ENCODE data around the gene CDPF1.

CDPF1 gene

DNA sequence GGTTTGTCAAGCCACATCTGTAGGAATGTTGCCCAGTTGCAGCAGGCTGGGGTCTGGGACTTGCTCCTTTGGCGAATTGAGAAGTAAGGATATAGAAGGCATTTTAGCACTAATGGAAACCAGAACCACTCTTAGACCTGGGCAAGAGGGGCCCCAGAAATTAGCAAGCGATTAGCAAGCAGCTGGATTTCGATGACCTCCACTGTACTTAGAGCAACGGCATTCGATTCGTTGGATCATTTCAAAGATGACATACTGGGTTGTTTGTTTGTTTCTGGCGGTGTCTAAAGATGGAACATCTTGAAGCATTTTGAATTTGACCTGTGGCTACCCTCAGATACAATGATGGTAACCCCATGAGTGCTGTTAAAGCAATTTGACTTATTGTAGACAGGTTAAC, 1.2 kb upstream of the CDPF1 start:
- DNase-seq = no peak

DNA sequence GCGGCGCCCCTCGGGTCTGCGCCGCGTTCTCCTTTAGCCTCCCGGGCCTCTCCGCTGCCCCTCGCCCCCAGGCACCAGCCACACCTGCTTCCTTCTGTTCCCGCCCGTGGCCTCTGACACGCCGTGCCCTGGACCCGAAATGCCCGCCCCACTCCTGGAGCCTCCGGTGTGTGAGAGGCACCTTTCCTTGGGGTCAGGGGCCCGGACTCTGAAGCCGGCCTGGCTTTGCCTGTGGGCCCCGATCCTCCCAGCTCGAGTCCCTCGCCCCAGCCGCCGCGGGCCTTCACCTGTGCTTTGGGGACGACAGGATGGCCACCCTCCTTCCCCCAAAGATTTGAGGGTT, 661 bp upstream of the CDPF1 start:
- no peak for DNase-seq

DNA sequence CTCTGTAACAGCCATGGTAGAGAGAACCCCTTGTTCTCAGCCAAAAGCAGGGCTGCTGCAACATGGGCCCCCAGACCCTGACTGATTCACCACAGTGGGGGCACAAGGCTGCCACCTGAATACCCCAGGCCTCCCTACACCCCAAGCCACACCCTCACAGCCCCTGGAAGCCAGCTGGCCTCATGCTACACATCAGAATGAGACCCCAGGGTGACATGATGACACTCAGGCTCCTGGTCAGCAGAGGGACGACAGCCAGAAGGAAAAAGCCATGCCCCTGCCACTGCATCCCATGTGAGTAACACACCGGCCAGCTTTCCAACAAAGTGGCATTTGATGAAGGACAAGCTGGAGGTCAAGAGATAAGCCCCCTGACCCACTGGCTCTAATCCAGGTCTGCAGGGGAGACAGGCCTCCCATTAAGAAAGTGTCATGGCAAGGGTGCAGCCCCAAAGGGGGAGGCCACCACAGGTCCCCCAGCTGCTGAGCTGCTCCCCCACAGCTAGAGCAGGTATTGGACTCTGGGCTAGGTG, 2.6 kb downstream of the CDPF1 start:
- no peak for DNase-seq

DNA sequence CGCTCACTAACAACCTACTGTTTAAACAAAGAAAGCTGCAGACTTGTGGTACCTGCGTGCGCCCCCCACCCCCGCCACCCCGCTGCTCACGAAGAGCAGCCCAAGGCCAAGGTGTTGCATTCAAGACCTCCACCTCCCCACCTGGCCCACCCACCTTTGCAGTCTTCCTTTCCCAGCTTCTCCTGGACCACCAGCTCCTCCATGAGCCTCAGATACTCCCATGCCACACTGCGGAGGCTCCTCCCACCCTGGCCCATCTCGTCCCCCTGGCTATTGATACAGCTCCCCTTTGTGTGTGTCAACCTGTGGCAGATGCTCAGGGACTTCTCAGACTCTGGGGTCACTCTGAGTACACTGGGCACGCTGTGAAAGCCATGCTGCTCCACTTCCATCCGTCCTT, 3.9 kb downstream of the CDPF1 start:
- DNase-seq = no peak

DNA sequence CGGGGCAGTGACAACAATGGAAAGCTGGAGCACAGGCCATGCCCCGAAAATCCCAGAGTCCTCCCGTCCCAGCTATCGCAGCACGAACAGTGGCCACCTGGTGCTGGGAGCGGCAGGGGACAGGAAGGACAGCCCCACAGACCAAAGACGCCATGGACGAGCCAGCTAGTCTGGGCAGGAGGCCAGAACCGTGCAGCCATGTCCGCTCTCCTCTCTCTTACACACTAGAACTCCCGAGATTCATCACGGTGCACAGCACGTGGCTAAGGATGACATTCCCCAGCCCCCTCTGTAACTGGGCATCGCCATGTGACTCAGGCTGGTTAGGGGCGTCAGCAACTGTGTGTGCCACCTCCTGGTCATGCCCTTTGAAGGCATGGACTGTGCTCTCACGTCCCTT, 4.6 kb downstream of the CDPF1 start:
- no peak for DNase-seq

DNA sequence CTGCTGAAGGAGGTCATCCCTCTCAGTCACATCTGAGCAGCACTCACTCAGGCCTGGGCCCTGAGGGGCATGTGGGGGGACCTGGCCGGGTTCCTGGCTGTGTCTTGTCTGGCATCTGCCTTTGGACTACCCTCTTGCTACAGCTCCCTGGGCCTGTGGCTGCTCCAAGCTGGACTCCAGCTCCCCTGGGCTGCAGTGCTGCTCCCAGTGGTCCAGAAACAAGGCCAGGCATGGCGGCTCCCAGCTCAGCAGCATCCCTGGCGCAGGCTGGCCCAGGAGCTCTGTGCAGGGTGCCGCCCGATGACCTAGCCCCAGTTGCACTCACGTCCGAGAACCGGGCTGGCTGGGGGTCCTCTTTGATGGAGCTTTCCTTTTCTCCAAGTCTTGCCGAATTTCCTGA, 5.3 kb downstream of the CDPF1 start:
- no peak for DNase-seq

DNA sequence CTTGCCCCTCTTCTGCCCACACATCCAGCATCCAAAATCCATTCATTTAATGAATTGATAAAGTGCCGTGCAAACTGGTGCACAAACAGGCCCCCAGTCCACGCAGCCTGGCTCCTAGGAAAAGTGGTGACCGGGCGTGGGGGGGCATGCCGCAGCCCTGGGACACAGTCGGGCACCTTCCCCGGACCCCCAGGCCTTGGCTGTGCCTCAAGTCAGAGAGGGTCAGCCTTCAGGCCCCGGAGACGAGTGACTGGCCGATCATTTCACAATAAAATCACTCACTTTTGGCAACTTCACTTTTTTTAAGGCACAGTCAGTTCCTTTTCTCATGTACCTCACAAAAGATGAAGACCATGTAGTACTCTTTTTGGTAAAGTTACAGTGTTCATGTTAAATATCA, 8.0 kb downstream of the CDPF1 start:
- no peak for DNase-seq

DNA sequence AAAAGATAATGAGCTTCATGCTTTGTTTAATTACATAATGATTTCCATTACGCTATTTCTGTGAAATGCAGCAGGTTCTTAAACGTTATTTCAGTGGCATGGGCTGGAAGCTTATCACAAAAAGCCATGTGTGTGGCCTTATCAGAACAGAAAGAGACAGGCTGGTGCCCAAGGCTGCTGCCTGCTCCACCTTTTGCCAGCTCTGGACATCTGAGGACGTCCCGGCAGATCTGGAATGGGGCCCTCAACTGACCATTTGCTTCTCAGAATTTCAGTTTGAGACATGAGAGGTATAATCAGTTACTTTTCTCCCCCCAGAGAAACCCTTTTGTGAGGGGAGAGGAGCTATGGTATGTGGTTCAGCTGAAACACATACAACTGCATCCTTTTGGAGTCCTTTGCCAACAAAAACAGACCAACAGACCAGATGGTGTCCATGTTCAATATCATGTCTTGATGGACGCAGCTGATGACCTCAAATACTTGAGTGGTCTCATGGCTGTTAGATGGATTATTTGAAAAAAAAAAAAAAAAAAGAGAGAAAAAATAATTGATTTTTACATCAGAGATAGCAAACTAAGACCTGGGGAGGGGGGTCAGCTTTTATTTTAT, 8.6 kb downstream of the CDPF1 start:
- DNase-seq = no peak

DNA sequence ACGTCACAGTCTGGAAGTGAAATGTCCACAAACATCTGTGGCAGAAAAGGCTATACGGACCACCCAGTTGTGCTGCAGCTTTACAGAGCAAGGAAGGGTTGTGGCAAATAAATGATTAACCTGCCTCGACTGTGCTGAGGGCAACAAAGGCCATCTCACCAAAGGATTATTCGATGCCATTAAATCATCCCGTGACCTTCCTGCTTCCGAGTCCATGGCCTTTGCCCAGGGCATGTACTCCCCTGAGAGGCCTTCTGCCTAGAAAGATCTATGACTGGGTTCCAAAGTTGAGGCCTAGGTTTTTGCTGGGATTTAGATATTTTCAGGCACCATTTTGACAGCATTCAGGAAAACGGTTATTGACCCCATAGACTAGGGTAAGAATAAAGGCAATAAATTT, 9.2 kb downstream of the CDPF1 start:
- no peak for DNase-seq

DNA sequence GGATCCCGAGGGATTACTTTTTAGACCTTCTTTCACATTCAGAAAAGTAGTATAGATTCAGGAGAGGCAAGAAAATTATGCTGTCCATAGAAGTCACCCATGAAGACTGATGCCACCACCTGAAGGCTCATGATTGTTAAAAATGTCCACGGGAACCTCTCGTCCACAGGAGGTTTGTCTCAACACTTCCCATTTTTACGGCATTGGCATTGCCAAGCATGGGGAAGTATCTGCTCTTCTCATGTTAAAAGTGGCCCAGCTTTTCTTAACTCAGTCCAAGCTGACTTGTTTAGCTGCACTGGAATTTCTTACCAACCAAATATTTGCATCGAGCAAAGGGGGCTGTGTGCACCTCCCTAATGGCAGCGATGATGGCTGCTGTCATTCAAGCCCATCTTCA, 9.6 kb downstream of the CDPF1 start:
- DNase-seq = no peak

DNA sequence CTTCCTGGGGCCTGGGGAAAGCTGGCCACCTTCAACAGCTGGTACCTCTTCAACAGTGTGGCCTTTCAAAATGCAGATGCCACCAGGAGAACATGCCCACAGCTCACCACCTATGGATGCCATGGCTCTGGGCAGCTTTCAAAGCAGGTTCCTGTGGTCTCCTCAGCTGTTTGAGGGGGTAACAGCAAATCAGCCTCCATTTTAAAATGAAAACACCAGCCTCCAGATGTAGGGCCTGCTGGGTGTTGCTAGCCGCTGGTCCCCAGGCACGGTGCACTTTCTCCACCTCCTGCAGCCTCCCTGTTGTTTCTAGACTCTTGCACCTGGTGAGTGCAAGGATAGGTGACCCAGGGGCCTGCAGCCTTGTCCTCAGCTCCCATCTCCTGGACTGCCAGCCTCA, 10.0 kb downstream of the CDPF1 start:
- DNase-seq = no peak

DNA sequence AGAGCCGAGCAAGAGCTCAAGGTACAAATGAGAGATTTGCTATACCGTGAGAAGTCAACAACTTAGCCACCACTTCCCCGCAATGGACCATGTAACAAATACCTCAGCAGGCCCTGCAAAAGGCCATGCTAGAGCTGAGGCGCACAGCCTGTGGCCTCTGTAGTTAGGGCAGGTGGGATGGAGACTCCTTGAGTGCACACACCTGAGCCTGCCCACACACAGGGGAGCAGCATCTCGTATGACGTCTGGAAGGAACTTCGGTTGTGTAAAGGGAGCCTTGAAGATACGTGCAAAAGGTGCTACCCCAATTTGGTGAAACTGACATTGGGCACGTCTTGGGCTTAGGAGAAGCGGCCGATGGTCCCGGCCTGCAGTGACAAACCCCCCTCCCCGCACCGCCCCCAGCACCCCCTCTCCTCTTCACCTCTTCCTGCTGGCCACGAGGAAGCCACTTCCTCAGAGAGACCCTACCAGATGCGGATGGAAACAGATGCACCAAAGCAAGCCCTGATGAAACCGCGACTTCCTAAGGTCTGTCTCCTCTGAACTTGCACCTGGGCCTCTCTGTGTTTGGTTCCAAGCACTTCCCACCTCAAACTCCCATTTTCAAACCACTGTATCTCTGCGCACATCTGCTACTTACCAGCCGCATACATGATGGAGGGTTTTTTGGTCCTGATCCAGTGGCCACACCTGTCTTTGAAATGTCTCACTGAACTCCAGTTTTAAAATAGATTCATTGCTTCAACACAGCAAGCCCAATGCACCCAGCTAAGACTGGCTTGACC, 10.6 kb downstream of the CDPF1 start:
- no peak for DNase-seq

DNA sequence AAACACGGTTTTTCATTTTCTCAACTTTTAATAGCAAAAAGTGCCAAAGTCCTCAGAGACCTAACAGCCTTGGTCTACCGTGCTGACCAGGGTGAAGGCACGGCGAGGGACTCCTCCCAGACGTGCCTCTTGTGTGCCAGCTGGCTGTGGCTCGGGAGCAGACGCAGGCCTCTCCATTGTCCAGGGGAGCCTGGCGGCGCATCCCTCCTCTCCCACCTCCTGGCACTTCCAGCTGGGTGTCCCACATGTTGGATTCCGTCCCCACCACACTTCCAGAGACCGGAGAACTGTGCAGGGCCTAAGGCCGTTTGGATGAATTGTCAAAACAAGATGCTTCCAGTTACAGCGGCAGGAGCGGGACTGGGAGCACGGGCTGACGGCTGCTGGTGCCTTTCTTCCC, 11.6 kb downstream of the CDPF1 start:
- DNase-seq = no peak

DNA sequence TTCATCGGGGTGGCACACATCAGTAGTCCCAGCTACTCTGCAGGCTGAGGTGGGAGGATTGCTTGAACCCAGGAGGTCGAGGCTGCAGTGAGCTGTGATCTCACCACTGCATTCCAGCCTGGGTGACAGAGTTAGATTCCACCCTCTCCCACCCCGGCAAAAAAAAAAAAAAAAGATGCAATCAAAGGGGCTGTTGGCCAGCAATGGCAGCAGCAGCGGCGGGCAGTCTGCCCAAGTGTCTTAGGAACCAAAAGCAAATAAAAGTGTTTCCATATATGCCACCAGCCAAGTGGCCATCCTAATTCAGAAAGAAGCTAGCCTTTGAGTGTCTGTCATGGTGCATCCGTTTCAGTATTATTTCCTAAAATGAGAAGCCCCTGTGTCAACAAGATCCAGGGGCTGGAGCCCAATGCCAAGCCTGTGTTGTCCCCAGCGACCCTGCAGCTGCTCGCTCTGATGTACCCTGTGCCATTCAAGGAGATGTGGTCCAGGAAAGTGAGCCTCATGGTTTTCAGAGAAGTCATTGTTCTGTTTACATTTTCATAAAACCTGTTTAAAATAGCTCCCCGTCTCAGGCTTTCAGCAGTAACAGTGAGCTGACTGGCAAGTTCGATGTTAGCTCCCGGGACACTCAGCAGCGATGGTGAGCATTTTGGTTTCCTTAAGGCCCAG, 12.5 kb downstream of the CDPF1 start:
- no peak for DNase-seq

DNA sequence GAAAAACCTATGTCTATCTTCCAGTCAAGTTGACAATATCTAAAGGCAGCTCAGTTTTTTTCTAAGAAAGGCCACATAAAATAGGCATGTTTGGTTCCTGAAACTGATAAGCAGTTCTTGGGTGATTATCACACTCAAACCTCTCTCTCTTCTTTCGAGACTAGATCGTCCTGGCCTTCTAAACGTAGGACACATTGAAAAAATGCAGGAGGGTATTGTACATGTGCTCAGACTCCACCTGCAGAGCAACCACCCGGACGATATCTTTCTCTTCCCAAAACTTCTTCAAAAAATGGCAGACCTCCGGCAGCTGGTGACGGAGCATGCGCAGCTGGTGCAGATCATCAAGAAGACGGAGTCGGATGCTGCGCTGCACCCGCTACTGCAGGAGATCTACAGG, 15.1 kb downstream of the CDPF1 start:
- no peak for DNase-seq

DNA sequence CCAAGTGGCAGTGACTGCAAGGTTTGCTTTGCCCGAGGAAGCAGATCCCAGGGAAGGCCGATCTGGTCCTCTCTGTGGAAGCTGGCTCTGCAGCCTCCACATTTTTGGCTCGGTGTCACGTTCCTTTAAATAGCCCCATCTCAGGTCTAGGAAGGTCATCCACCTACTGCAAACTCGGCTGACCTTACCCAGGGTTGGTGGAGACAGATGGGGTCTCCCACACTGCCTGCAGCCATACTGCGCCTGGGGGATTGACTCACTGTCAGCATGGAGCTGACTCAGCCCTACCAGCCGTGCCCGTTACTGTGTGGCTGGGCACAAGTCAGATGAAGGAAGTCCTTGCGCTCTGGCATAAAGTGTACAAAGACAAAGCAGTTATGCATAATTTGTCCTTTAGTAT, 16.9 kb downstream of the CDPF1 start:
- DNase-seq = peak; percentile 19

DNA sequence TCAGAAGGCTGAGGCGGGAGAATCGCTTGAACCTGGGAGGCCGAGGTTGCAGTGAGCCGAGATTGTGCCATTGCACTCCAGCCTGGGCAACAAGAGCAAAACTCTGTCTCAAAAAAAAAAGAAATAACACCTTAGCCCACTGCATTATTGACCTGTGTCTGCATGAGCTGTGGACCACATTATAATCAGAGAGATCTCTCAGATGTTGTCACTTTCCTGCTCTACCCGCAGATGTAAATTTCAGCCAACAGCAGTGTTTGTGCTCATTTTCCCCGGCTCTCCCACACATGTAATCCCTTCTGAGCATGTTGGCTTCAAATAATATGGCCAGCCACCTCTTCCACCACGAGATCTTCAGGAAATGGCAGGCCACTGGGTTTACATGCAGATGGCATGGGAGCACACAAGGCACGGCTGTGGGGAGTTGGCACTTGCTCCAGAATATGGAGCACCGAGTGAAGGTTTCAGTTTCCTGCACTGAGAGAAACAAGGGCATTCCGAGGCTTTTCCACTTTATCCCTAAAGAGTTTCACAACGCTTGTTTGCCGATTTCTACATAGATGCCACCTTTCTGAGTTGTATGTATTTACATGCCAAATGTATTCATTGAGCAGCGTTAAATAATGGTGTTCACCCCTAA, 19.7 kb downstream of the CDPF1 start:
- DNase-seq = no peak

DNA sequence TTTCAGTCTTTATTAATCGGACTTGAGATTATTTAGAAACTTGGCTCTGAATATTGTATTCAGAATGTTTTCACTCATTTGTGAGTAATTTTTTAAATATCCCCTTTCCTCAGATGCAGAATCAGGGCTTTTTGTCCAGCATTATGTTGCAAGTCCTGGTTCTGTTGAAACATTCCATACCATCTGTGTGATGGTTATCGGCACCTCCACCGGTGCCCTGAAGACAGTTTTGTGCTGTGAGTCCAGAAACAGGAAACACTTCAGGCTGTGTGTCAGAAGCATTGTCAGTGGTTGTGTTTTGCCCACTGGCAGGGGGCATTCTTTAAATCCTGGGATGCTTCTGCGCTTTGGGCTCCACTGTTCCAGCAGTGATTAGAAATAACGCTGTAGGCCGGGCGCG, 20.4 kb downstream of the CDPF1 start:
- no peak for DNase-seq

DNA sequence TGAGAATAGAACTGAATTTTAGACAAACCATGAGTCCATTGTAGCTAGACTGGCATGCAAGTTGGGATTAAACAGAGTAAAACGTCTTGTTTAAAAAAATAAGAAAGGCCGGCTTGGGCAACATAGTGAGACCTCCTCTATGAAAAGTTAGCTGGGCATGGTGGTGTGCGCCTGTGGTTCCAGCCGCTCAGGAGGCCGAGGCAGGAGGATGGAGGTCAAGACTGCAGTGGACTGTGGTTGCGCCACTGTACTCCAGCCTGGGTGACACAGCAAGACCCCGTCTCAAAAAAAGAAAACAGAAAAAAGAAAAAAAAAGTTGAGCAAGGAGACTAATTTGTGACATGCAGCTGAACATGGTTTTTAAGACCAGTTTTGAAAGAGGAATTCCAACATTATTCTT, 23.5 kb downstream of the CDPF1 start:
- no peak for DNase-seq

DNA sequence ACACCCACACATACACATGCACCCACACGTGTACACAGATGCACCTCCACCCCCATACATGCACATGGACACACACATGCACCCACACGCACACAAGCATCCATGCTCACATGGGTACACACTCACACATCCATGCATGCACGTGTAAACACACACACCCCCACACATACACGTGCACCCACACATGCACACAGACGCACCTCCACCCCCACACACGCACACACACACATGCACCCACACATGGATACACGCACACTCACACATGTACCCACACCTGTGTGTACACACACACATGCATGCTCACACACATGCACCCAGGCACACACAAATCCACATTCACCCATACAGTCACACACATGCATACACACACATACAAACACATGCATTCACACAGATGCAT, 24.5 kb downstream of the CDPF1 start:
- no peak for DNase-seq

DNA sequence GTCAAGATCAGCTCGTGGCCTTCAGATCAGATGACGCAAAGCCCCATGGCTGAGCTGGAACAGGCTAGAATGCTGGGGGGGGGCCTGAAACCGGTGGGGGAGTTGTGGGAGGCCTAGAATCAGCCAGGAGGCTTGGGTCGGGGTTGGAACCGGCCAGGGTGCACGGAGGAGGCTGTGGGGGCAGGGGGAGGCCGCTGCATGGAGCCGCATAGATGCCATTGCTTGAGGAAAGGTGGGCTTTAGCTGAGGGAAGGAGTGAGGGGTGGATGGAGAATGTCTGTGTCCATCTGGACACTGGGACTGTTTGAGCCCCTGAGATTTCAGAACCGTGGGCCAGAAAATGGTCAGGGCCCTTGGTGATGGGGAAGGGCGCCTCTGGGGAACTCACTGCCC, 25.2 kb downstream of the CDPF1 start:
- DNase-seq = no peak

DNA sequence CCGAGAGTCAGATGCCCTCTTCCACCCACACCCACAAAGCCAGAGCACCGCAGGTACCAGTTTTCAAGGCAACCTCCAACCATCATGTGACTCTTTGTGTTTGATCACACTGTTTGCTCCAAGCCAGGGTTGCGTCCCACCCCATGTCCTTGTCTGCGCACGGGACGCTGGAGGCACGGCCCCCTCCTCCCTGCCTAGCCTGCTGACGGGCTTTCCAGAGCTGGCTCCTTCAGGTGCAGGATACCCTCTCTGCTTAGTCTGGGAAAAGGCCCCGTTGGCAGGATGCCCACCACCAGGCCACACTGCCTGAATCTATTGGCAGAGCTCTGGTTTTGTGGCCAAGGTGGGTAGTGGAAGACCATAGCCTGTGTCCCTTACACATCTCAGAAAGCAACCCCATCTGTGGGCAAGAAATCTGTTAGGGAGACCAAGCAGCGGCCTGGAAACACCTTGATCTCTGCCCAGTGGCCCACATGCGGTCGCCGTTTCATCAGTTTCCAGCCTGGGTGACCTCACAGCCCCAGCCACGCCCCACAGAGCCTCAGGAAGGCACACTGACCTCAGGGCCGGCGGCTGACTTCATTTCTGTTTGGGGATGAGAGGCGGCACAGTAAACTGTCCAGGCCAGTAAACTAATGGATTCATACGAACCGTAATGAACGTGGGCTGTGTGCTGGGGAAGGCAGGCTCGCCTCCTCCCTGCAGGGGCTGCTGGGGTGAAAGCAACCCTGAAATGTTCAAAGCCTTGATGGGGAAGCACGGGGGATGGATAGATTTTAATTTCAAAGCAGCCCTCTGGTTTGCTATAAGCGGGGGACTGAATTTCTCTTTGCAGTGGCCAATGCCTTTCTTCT, 25.8 kb downstream of the CDPF1 start:
- no peak for DNase-seq

DNA sequence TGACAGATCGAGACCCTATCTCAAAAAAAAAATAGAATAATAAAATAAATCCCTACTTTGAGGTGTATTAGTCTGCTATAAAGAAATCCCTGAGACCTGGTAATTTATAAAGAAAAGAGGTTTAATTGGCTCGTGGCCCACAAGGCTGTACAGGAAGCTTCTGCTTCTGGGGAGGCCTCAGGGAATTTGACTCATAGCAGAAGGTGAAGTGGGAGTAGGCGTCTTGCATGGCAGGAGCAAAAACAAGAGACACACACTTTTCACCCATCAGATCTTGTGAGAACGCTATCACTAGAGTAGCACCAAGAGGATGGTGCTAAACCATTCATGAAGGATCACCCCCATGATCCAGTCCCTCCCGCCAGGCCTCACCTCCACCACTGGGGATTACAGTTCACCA, 29.2 kb downstream of the CDPF1 start:
- no peak for DNase-seq

All from kidney glomerular epithelial cell (primary cell).